HG02938 (cell line): ENCODE measurements around the gene MAML1.
A peak's percentile ranks its signal among the peaks of the same experiment; 100 is the strongest.

ENCODE experiments used
- ATAC-seq: cut with Tn5 transposase; IDR thresholded peaks from one replicate; pipeline ENCODE4 v1.9.1; 2021; ENCODE audit warnings: mild to moderate bottlenecking, moderate library complexity; ENCODE audit not compliant: unreplicated experiment

The MAML1 gene

GRCh38 chr5:179802207-179802883 lies 69.7 kb downstream of the MAML1 start:
- no peak for ATAC-seq

DNA sequence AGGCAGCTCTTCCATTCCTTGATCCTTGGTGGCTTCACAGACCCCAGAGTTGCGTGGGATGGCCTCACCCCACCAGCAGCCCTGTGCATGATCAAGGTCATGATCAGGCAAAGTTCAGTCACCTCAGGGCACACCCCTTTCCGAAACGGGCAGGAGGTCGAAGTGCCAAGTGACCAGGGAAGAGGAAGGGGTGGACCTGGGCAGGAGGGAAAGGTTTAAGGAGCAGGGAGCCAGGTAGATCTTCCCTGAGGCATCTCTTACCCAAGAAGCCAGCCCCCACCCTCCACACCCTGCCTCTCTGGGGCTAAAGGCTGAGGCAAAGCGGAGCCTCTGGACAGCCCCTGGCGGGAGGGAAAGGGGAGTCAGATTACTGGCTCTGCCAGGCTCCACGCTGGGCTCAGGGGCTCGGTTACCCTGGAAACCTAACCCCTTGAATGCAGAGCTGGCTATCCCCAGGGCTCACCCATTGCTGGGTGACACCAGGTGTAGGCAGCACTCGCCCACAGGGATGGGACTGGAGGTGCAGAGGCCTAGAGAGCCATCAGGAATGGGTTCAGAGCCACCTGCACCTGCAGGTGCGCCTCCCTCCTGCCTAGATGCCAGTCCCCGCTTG lies 70.4 kb downstream of the MAML1 start:
- ATAC-seq = no peak

GRCh38 chr5:179803651-179804554 lies 71.3 kb downstream of the MAML1 start:
- no peak for ATAC-seq

DNA sequence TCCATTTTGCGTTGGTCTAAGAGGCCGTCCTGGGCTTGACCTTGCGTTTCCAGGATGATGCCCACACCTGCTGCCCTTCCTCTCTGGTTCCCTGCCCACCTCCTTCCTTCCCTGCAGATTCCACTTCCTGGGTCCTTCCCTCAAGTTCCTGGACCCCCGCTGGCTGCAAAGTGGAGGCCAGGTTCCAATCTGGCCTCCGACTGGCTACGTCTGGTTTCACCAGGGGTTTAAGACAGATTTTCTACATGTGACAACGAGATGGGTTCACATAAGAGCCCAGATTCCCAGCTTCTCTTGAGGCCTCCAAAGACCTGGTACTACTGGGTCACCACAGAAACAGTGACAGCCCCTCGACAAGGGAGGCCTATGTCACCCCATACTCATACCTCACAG lies 71.9 kb downstream of the MAML1 start:
- ATAC-seq = no peak

GRCh38 chr5:179805070-179805528 lies 72.5 kb downstream of the MAML1 start:
- no peak for ATAC-seq

DNA sequence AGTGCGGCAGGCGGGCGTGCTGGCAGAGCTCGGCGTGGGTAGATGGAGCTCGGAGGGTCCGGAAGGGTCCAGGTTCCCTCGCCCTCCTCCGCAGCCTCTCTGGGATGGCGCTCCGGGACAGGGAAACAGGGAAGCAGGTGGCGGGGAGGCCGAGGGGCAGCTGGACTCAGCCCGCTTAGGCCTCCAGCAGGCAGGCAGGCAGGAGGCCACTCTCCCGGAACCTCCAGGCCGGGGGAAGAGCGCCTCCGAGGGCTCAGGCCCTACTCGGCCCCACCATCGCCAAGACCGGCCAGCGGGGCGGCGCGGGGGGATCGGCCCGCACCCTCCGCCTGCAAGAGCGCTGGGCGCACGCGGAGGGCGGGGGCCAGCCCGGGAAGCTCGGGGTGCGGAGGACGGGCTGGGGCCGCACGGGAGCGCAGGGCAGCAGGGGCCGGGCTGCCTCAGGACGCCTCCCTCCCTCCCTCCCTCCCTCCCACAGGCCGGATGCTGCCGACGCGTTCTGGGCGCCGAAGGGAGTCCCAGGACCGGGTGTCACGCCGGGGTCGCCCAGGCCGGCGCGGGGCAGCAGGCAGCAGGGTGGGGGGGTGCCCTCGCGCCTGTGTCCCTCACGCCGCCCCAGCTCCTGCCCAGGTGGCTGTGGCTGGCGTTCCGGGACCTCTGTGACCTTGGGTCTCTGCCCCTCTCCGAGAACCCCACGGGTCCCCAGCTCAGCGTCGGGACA lies 73.1 kb downstream of the MAML1 start:
- ATAC-seq = no peak

DNA sequence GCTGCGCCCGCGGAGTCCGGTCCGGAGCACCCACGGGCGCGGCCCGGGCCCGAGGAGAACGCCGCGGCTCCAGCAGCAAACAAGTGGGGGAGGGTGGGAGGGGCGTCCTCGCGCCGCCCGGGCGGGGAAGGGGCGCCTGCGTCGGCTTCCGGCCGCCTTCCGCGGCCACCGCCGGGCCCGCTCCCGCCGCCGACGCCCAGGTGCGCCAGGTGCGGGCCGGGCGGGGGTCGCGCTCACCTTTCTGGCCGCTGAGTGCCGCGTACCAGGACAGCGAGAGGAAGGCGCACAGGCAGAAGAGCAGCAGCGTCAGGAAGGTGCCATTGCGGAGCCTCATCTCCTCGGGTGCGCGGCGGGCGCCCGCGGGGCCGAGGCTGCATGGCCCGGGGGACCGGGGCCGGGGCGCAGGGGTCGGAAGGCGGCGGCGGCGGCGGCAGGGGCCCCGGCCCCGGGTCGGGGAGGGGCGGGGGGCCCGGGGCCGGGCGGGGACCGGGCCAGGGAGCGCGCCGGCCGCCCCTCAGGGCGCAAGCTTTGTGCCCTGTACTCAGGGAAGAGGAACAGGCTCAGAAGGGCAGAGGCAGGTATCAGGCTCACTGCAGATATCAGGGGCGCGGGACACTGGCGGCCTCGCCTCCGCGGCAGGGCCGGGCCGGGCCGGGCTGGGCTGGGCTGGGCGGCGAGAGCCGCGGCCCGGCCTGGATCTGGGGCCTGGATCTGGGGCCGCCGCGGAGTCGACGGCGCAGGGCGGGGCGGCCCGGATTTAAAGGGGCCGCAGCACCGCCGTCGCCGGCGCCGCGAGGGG lies 73.8 kb downstream of the MAML1 start, which contains the start of gene MGAT4B:
Gene MGAT4B (minus strand): TSS at position 617 of the 799 bp plus-strand sequence. CDS start 283 bp downstream, at position 334.
- peak; percentile 45 for ATAC-seq

GRCh38 chr5:179812135-179812825 lies 79.7 kb downstream of the MAML1 start:
- no peak for ATAC-seq

DNA sequence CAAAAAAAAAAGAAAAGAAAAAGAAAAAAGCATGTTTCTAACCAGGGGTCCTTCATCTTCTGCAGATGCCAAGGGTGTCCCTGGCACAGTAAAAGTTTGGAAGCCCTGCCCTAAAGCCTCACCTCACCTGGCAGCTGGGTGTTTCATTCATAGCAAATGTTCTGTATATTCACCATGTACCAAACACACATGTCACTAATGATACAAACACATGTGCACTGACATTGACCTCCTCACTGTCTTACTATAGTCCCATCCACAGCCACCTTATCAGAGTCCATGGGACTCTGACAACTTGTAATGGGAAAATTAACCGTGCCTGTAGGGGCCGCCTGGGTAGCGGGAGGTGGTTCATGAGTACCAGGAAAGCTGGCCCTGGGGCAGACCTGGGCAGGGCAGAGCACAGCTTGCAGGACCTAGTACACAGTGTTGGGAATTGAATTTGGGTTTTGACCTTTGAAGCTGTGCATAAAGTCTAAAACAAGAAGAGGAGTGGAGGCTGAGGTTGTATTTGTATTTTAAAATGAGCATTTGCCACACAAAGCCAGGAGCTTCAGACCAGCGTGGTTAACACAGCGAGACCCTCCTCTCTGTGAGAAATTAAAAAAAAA lies 80.5 kb downstream of the MAML1 start:
- ATAC-seq = no peak

GRCh38 chr5:179814090-179814489 lies 81.5 kb downstream of the MAML1 start:
- no peak for ATAC-seq

- no peak for ATAC-seq
These were observed 83.0 kb downstream of the MAML1 start for GRCh38 chr5:179815491-179816249.

GRCh38 chr5:179816401-179816795 lies 83.8 kb downstream of the MAML1 start:
- no peak for ATAC-seq

GRCh38 chr5:179816796-179817469 lies 84.3 kb downstream of the MAML1 start:
- ATAC-seq = no peak

DNA sequence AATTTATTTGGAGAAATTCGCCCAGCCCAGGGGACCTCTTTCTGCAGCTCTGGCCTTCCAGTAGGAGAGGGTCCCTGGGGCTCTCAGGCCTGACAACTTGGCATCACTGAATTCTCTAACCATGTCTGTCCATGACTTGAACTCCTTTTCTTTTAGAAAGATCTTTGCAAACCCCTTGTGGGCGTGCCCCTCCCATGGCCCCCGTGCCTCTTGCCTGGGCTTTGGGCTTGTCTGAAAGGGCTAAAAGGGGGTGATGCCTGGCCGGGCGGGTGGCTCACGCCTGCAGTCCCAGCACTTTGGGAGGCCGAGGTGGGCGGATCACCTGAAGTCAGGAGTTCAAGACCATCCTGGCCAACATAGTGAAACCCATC lies 84.8 kb downstream of the MAML1 start:
- no peak for ATAC-seq

DNA sequence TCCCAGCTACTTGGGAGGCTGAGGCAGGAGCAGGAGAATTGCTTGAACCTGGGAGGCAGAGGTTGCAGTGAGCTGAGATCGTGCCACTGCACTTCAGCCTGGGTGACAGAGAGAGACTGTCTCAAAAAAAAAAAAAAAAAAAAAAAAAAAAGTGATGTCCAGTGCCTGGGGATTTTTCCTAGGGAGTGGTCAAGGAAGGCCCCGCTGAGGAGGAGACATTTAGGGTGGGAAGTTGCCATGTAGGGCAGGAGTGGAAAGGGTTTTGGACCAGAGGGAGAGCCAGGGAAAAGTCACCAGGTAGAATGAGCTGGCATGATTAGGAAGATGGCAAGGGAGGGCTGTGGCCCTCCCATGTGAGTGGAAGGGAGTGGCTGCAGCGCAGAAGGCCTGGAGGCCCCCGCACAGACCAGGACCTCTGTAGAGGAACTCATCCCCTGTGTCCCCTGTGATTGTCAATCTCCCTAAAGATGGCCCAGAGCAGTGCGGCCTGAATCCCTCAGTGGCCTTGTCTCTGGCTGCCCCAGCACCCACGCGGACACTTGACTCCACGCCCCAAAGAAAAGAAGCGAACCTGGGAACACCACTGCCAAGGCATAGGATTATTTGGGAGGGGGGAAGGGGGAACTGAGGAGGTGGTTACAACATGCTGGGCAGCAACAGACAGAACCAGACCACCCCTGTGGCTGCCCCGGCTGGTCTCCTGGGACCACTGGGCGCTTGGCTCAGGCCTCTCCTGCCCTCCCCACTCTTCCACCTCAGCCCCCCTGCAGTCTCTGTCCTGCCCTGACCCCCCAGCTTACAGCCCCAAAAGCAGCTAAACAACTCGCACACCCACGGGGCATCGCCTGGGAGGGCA lies 85.5 kb downstream of the MAML1 start:
- no peak for ATAC-seq

DNA sequence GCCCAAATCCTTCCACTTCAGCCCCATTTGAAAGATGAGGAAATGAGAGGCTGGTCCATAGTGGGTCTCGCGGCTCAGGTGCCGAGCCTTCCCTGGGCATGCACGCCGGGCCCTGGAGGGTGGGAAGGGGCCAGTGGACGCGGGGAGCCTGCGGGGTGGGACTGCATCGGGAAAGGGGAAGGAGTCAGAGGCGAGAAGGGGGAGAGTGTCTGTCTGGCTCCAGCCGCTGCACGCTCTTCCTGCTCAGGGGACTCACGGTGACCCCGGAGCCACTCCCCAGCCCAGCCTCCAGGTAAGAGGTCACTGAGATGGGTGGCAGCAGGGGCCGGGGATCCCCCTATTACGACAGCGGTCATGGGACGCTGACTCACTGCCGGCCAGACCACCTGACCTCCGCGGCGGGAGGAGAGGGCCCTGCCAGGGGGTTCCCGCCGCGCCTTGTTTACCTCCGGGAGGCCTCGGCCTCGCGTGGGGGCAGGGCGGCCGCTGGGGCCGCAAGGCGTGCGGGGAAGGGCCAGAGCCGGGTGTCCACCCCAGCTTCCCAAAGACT lies 86.2 kb downstream of the MAML1 start:
- peak; percentile 50 for ATAC-seq
